Lower leg skin (tissue), 4 donors: ENCODE data around the gene DNAH7. TPM values are rescaled to one million over a fixed set of nuclear protein-coding genes. Genes with fewer than 3 reads are reported as not detected.

ENCODE experiments used
- DNase-seq, 2 donors: peaks; one replicate each; pipeline ENCODE4 v3.0.0-alpha.2; 2019; ENCODE audit warnings: low spot score in 2 of 2
- H3K4me3 ChIP-seq: fragments of 200-600 bp; sonication (generic); 2 replicates; pipeline ENCODE4 v1.5.1; 2017; ENCODE audit warnings: mild to moderate bottlenecking, low read depth; ENCODE audit not compliant: poor library complexity, severe bottlenecking
- CTCF ChIP-seq, 3 donors: fragments of 450-650 bp; IDR thresholded peaks; one replicate each; pipeline ENCODE4 v1.5.1; 2016; ENCODE audit warnings: antibody characterized with exemption in 3 of 3, mild to moderate bottlenecking in 3 of 3, moderate library complexity in 2 of 3
- POLR2A ChIP-seq, 2 donors: fragments of 450-650 bp; IDR thresholded peaks; one replicate each; pipeline ENCODE4 v1.6.1; 2016 to 2017; ENCODE audit warnings: antibody characterized with exemption in 2 of 2, mild to moderate bottlenecking in 1 of 2, moderate library complexity in 1 of 2
- WGBS, 2 donors: methylation state at CpG; one replicate each; pipeline ENCODE4 v1.1.5; 2018; 5-methylcytosine and 5-hydroxymethylcytosine counted together
- intact Hi-C: fragments of 100-400 bp; cut with DNase I; formaldehyde crosslinking; loops from one replicate; pipeline ENCODE4 v1.15.0; 2023; ENCODE audit warnings: low total_unique reads
- total RNA-seq, 4 donors: library from RNA; depleted of rRNA; stranded (reverse); fragments of >200 nt; gene quantifications; one replicate each; pipeline ENCODE4 v1.1.0, GENCODE V29; 2016

The DNAH7 gene
- total RNA-seq, 4 donors from 2014 or later, result 0.08 to 0.34 (median 0.17) TPM

DNA sequence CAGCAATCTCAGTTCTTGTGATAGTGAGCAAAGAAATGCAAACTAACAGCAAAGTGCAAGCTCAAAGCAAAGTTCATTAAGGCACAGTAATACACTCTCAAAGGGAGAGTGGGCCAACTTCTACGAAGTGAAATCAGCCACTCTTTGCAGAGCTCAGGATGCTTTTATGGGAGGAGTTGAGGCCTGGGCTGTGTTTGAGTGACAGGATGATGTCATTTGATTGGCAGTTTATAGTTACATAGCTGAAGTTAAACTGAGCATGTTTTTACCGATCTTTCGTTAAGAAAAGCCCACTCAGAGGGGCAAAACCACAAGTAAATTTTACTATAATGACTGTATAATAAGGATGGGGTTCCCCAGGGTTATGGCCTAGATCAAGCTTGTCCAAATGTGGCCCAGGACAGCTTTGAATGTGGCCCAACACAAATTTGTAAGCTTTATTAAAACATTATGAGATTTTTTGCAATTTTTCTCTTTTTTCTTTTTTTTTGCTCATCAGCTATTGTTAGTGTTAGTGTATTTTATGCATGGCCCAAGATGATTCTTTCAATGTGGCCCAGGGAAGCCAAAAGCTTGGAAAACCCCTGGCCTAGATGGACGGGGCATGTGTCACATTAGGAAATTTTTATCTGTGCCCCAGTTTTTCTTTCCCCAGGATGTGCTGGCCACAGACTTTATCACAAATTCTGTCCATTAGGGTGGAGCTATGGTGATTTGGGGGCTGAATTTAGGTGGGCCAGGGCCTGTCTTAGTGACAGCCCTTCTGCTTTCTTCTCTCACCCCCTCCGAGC, 8.3 kb upstream of the DNAH7 start:
- DNase-seq, result no peak
- TF ChIP-seq POLR2A (IDR thresholded peaks at IDR 0.05), result no peak
- no peak for TF ChIP-seq CTCF (IDR thresholded peaks at IDR 0.05)
- no peak overlapping the region for H3K4me3 ChIP-seq
- 53 to 65% methylated on average over 5 of the region's 5 CpGs for WGBS, 2 donors
- intact Hi-C loops, result loop anchor here (5.0 kb wide), 1 partner anchor 260 kb away; no protein-coding TSS in a partner anchor

DNA sequence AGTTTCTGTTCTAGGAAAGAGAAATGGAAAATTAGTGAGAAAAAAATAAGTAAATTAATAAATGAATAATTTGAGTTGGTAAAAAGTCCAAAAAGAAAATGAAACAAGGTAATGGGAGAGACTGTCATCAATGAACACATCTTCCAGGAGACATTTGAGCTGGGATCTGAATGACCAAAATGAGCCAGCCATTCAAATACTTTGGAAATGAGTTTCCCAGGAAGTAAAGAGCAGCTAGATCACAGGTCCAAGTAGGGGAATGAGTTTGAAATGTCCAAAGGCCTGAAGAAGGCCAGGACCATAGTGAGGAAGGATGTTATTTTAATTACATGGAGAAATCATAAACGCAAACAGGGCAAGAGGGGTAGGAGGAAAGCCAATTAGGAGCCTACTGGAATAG, 6.6 kb upstream of the DNAH7 start:
- DNase-seq, result no peak
- 0% methylated on average over 1 of the region's 1 CpG for WGBS, 2 donors
- no peak overlapping the region for H3K4me3 ChIP-seq
- no peak for TF ChIP-seq POLR2A (IDR thresholded peaks at IDR 0.05)
- TF ChIP-seq CTCF (IDR thresholded peaks at IDR 0.05), result no peak
- intact Hi-C loops, result loop anchor here (5.0 kb wide), 1 partner anchor 262 kb away; no protein-coding TSS in a partner anchor

- TF ChIP-seq CTCF (IDR thresholded peaks at IDR 0.05) (no peak), POLR2A (IDR thresholded peaks at IDR 0.05) (no peak)
- DNase-seq, result no peak
- intact Hi-C loops, result loop anchor here (5.0 kb wide), 1 partner anchor 263 kb away; no protein-coding TSS in a partner anchor
- no peak overlapping the region for H3K4me3 ChIP-seq
These were observed 6.0 kb upstream of the DNAH7 start for GRCh38 chr2:196074631-196075030.

DNA sequence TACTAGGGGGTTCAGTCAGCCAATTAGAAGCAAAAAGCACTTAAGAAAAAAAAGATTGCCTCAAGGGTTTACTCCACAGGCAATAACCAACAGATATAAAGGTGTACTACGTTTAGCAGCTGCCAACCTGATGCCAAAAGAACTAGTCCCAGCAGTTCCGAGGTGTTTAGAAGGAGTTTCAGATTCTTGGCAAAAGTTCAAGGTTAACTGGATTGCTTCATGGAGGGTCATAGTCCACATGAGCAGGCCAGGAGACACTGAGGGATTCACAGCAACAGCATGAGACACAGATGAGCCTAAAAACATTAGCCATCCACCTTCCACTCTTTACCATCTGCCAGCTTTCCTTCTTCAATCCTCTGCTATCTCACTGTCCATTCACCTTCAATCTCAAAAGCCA, 4.9 kb upstream of the DNAH7 start:
- TF ChIP-seq POLR2A (IDR thresholded peaks at IDR 0.05), result no peak
- no peak for TF ChIP-seq CTCF (IDR thresholded peaks at IDR 0.05)
- 34 to 43% methylated on average over 2 of the region's 2 CpGs for WGBS, 2 donors
- no peak for DNase-seq
- H3K4me3 ChIP-seq, result no peak overlapping the region
- intact Hi-C loops, result no loop called here

DNA sequence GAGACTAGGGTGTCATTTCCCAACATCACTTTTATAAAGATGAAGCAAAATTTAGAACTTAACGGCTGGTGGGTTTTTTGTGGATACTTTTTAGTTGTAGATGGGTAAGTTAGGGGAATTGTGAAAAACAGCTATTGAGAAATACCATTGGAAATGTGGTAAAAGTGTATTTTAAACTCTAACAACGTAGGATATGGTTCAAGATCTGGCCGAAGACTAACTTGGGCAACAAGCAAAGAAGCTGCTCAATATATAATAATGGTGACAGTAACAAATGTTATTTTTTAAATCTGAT, 1.6 kb downstream of the DNAH7 start:
- WGBS, 2 donors, result 11 to 15% methylated on average over 3 of the region's 3 CpGs
- no peak overlapping the region for H3K4me3 ChIP-seq
- intact Hi-C loops, result no loop called here

More for the DNA sequence above, 1.6 kb downstream of the DNAH7 start:
- TF ChIP-seq POLR2A (IDR thresholded peaks at IDR 0.05), result no peak
- TF ChIP-seq CTCF (IDR thresholded peaks at IDR 0.05), result no peak
- no peak for DNase-seq
